ENCODE data around the gene GATA2. TPM values are rescaled to one million over a fixed set of nuclear protein-coding genes. Genes with fewer than 3 reads are reported as not detected.
A peak's percentile ranks its signal among the peaks of the same experiment; 100 is the strongest.

GATA2 gene
- total RNA-seq, 1 experiment from 2014 or later = 7.5 TPM

DNA sequence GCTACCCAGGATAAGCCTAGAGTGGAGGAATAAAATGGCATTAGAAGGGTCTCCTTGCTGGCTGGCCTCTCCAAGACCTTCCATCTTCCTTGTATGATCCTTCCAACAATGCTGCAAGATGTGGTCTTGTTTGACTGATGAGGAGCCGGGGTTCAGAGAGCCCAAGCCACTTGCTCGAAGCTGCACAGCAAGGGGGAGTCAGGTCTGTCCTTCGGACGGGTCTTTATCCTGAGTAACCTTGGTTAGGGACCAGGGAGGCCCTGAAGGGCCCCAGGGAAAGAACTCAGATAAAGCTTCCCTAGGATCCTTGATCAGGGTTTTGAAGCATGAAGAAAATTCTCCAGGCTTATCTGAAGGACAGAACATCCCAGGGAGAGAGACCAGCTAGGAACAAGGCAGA is 19.3 kb downstream of the GATA2 start:
- no peak for DNase-seq (ENCODE audit: low read depth)

- DNase-seq (ENCODE audit: low read depth) = no peak
Measured at GRCh38 chr3:128473180-128473519, 19.9 kb downstream of the GATA2 start.

DNA sequence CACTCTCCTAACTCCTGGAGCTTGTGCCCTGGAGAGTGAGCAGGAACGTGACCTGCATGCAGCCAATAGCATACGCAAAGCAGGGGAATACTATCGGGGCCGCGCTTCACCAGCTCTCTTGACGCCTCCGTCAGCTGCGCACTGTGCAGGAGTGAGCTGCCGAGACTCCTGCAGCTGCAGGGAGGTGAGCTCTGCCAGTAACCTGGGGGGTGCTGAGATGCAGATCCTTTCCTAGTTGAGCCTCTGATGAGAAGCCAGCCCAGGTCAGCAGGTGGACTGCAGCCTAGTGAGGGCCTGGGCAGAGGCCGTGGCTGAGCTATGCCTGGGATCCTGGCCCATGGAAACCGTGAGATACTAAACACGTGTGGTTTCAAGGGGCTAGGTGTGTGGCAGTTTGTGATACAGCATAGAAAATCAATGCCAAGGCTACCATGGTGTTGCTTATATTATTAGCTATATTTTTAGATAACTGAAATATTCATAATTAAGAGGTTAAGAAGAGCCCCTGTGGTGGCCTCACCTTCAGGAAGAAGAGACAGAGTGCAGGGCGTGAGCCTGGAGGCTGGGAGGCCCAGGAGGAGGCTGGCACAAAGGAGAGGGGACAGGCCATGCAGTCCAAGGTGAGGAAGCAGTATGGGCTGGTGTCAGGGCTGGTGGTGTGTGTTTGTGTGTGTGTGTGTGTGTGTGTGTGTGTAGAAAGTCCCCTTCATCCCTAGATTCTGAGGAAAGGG is 20.4 kb downstream of the GATA2 start:
- DNase-seq (ENCODE audit: low read depth) = no peak

DNA sequence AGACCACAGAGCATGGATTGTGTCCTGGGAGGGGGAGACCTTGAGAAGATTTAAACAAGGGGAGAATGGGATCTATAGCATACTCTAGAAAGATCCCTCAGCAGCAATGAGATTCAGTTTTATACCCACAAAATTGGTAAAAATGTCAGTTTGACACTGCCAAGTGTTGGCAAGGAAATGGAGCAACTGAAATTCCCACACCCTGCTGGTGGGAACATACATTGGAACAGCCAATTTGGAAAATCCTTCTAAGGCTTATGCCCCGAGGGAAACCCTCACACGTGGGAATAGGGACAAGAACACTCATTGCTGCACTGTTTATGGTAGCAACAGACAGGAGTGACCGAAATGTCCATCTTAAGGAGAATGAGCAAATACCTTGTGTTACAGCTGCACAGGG is 21.3 kb downstream of the GATA2 start:
- no peak for DNase-seq (ENCODE audit: low read depth)

DNA sequence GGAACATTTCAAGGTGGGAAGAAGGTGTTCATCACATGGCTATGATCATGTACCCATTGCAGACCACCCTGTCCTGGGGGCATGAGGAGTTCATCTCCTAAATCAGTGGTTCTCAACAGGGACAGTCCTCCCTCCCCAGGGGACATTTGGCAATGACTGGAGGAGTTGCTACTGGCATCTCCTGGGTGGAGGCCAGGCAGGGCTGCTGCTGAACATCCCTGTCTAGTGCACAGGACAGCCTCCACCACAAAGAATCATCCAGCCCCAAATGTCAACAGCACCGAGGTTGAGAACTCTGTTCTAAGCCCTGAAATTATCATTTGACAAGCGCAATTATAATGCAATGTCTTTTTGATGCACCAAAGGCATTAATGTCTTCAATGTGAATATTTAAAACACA is 21.9 kb downstream of the GATA2 start:
- DNase-seq (ENCODE audit: low read depth) = no peak

GRCh38 chr3:128470134-128470899 is 22.7 kb downstream of the GATA2 start:
- DNase-seq (ENCODE audit: low read depth) = no peak

GRCh38 chr3:128469556-128469955 is 23.4 kb downstream of the GATA2 start:
- DNase-seq (ENCODE audit: low read depth) = no peak

DNA sequence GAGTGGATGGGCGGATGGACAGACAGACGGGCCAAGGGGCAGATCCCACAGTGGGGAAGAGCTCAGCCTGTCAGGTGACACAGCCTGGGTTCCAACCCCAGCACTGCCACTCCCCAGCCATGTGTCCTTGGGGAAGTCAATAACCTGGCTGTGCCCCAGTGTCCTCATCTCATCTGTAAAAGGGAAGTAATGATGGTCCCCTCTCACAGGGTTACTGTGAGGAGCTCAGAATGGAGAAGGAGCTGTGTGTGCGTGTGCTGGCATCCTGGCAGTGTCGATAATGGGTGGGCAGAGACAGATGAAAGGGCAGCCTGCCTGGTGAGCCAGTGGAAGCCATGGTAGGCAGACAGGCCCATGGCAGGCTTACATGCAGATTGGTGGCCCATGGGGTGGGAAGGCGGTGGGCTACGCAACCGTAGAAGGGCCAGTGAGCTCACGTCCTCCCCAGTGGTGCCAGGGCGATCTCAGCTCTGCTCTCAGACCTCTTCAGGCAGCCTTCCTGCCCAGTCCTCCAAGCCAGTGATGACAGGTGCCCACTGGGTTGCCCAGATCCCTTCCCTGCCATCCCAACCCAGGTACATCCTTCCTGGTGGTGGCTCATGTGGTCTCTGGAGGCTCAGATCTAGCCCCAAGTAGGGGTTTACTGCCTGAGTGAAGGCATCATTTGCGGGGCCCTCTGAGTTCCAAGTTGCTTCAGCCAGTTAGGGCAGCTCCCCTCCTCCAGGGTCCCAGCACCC is 24.0 kb downstream of the GATA2 start:
- no peak for DNase-seq (ENCODE audit: low read depth)

- DNase-seq (ENCODE audit: low read depth) = no peak
Measured at GRCh38 chr3:128468285-128468790, 24.7 kb downstream of the GATA2 start.

- no peak for DNase-seq (ENCODE audit: low read depth)
Measured at GRCh38 chr3:128466840-128467541, 26.0 kb downstream of the GATA2 start, which contains the start of gene DNAJB8. Gene DNAJB8, minus strand, starts transcription at chr3:128466890. Its CDS starts 3,645 bp downstream, at chr3:128463245.

DNA sequence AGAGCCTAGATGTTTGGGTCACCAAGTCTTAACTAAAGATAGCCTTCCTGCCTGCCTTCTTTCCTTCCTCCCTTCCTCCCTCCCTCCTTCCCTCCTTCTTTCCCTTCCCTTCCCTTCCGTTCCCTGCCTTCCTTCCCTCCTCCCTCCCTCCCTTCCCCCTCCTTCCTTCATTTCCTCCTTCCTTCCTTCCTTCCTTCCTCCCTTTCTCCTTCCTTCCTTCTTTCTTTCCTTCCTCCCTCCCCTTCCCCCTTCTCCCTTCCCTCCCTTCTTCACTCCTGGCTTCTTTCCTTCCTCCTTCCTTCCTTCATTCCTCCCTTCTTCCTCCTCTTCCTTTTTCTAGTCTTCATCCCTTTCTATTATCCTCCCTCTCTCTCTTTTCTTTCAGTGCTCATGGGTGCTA is 28.3 kb downstream of the GATA2 start:
- DNase-seq (ENCODE audit: low read depth) = no peak

DNA sequence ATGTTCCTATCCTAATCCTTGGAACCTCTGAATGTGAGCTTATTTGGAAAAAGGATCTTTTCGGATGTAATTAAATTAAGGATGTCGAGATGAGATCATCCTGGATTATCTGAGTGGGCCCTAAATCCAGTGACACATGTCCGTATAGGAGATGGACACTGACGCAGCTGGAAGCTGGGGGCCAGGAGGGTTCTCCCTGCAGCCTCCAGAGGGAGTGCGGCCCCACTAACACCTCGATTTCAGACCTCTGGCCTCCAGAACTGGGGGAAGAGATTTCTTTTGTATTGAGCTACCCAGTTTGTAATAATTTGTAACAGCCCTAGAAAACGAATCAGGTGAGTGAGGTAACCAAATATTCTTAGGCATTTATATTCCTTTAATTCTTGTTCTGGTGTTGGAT is 28.8 kb downstream of the GATA2 start:
- peak; percentile 23 for DNase-seq (ENCODE audit: low read depth)

DNA sequence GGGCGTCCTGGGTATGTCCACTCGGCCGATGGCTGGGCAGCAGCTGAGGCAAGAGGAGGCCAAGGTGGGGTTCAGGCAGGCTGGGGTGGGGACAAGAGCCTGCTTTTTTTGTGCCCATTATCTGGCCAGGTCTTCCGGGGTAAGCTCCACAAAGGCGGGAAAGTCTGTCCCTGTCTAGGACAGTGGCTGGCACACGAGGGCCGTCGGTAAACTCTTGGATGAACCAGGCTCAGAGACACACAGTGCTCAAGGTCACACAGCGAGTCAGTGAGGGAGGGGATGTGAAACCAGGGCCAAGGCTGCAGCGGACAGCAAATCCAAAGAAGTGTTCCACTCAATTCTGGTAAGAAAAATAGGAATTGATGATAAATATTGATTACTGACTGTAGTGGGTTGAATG is 29.2 kb downstream of the GATA2 start:
- DNase-seq (ENCODE audit: low read depth) = no peak

DNA sequence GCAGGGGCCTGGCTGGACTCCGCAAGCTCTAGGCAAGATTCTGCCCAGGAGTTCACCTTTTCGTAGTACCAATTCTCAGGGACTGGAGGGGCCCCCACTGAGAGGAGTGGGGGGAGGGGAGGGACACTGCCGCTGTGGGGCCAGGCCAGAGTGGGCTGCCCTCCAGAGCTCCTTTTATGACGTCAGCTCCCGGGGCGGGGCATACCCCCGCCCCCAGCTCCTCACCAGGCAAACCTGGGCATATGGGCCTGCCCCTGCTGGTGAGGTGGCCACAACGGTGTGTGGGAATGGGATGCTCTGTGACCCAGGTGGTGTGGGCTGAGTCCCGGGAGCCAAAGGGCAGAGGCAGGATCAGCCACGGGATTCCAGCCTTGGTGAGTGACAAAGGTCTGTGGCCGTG is 29.6 kb downstream of the GATA2 start:
- DNase-seq (ENCODE audit: low read depth) = no peak

GRCh38 chr3:128462931-128463330 is 30.1 kb downstream of the GATA2 start:
- no peak for DNase-seq (ENCODE audit: low read depth)

- DNase-seq (ENCODE audit: low read depth) = no peak
Measured at GRCh38 chr3:128462341-128462910, 30.6 kb downstream of the GATA2 start.

DNA sequence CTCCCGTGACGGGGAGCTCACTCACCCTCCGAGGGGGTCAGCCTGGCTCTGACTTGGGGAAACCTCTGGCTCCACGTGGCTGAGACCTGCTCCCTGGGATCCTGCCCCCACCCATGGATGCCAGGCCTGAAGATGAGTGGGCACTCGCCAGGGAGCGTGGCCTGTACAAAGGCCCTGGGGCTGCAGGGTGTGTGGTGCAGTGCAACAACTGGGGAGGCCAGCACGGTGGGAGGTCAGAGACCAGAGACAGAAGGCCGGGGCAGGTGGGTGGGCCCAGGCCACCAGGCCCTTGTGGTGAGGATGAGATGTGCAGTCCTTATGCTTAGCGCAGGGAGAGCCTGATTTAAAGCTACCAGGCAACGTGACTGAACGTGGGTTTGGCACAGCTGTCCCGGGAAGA is 31.3 kb downstream of the GATA2 start:
- no peak for DNase-seq (ENCODE audit: low read depth)

GRCh38 chr3:128459461-128459820 is 33.6 kb downstream of the GATA2 start:
- no peak for DNase-seq (ENCODE audit: low read depth)

DNA sequence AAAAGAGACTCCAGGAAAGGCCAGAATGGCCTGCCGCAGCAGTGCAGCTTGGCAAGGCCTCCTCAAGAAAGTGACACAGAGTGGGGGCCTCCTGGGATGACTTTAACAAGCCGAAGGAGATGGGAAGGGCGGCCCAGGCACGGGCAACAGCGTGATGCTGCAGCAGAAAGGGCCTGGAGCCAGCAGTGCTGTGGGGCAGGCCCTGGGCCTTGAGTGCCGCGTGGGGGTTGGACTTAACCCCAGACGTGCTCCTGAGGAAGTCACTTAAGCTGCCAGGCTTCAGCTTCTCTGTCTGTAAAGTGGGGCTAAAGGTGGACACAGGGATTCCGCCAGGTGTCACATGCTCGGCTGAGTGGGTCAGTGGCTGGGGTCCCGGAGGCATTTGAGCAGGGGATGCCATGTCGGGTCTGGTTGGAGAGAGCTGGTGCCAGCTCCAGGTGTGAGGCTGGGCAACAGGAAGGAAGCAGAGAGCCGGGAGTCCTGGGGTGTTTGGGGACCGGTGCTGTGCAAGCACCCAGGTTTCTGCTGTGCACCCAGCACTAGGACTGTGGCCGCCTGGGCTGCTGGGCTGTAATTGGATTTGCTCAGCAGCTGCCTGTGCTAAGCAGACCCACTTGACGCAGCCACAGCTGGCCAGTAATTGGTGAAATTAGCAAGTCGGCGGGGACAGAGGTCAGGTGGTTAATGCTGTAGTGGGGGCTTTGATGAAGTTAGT is 34.1 kb downstream of the GATA2 start:
- DNase-seq (ENCODE audit: low read depth) = no peak

GRCh38 chr3:128457937-128458336 is 35.1 kb downstream of the GATA2 start:
- DNase-seq (ENCODE audit: low read depth) = no peak
